BJ (cell line): ENCODE data around the gene IPCEF1. TPM values are rescaled to one million over a fixed set of nuclear protein-coding genes. Genes with fewer than 3 reads are reported as not detected.

Source experiments
- CTCF ChIA-PET: fragments of 350-600 bp; formaldehyde crosslinking; extraction: SDS; loops from one replicate; lab custom pipeline; 2021; ENCODE audit warnings: antibody characterized with exemption, inconsistent platforms; lab: Yijun Ruan, JAX
- POLR2A ChIA-PET: fragments of 300-600 bp; sonication (Branson Sonifier 250); formaldehyde crosslinking; extraction: SDS; loops from one replicate; lab custom pipeline; 2021; ENCODE audit warnings: antibody characterized with exemption; lab: Charles Lee
- DNase-seq: peaks from one replicate; pipeline ENCODE4 v3.0.0-alpha.2; 2011; ENCODE audit warnings: low read depth
- H3K27me3 ChIP-seq: 2 replicates; pipeline ENCODE4 v1.6.0; 2011; ENCODE audit warnings: low read length; ENCODE audit not compliant: control insufficient read depth, insufficient read depth
- H3K36me3 ChIP-seq: 2 replicates; pipeline ENCODE4 v1.5.1; 2011; ENCODE audit warnings: low read length; ENCODE audit not compliant: control insufficient read depth, insufficient read depth
- H3K4me3 ChIP-seq: 2 replicates; pipeline ENCODE4 v1.5.1; 2011; ENCODE audit warnings: low read depth, mild to moderate bottlenecking, control low read depth, low read length
- polyA plus RNA-seq: library from polyadenylated mRNA; depleted of rRNA; stranded (reverse); fragments of >200 nt; gene quantifications from 2 replicates; pipeline ENCODE4 v1.2.3, GENCODE V29; 2011
- TF ChIP-seq, protein P1 (sequence below): IDR thresholded peaks from 2 replicates; pipeline ENCODE4 v1.5.1; 2011; ENCODE audit warnings: low read depth, mild to moderate bottlenecking, control low read depth, inconsistent platforms, low read length, moderate library complexity; ENCODE audit not compliant: insufficient read depth

The IPCEF1 gene
- polyA plus RNA-seq, 1 experiment = 0.02 TPM

DNA sequence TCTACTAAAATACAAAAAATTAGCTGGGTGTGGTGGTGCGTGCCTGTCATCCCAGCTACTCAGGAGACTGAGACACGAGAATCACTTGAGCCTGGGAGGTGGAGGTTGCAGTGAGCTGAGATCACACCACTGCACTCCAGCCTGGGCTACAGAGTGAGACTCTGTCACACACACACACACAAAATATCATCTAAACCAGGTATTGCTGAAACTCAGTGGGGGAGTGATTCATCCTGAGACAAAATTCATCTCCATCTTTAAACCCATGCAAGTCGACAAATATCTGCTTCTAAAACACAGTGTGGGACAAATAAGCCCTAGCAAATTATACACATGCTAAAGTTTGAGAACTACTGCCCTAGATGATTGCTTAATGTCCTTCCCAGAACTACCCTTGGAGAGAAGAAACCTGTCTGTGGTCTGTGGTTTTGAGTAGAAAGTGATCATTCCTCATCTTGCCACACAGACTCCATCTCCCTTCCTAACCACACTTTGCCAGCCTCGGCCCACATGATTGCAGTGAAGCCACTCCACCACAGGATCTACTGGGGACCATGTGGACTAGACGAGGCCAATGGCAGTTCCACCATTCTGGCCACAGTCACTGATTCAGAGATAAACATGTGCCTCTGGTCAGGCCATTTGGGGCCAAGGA is 187.3 kb downstream of the IPCEF1 start:
- POLR2A ChIA-PET = no interaction called here
- CTCF ChIA-PET = no interaction called here
- no peak for DNase-seq

DNA sequence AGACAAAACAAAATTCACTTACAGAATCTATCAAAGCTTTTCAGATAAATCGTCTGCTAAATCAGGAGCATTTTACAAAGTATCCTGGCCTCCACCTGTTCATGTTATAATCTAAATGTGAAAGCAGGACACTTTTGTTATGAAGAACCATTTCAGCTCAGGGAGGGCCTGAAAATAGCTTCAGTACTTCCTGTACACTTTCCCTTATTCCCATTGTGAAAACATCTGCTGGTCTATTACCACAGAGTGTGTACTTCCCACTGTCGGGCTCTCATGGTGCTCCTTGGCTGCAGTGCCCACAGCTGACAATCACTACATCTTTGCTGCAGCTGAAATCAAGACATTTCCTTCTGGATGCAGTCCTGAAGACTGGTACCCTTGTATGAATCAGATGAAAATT is 189.5 kb downstream of the IPCEF1 start:
- ChIA-PET POLR2A (no interaction called here), CTCF (interaction anchor here (0.6 to 1.1 kb wide), 2 partner anchors 13 to 1190 kb away, joined by 3 to 4 read pairs; no protein-coding TSS in a partner anchor)
- H3K27me3 ChIP-seq = no peaks in the 10 kb centered on the region
- TF ChIP-seq, protein P1, sequence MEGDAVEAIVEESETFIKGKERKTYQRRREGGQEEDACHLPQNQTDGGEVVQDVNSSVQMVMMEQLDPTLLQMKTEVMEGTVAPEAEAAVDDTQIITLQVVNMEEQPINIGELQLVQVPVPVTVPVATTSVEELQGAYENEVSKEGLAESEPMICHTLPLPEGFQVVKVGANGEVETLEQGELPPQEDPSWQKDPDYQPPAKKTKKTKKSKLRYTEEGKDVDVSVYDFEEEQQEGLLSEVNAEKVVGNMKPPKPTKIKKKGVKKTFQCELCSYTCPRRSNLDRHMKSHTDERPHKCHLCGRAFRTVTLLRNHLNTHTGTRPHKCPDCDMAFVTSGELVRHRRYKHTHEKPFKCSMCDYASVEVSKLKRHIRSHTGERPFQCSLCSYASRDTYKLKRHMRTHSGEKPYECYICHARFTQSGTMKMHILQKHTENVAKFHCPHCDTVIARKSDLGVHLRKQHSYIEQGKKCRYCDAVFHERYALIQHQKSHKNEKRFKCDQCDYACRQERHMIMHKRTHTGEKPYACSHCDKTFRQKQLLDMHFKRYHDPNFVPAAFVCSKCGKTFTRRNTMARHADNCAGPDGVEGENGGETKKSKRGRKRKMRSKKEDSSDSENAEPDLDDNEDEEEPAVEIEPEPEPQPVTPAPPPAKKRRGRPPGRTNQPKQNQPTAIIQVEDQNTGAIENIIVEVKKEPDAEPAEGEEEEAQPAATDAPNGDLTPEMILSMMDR = no peak
- no peaks in the 10 kb centered on the region for H3K36me3 ChIP-seq
- H3K4me3 ChIP-seq = no peak overlapping the region
- DNase-seq = no peak

More for the DNA sequence above, 187.3 kb downstream of the IPCEF1 start:
- Histone ChIP-seq H3K36me3 (no peaks in the 10 kb centered on the region), H3K27me3 (no peaks in the 10 kb centered on the region), H3K4me3 (no peak overlapping the region)
- TF ChIP-seq, protein P1 = no peak

DNA sequence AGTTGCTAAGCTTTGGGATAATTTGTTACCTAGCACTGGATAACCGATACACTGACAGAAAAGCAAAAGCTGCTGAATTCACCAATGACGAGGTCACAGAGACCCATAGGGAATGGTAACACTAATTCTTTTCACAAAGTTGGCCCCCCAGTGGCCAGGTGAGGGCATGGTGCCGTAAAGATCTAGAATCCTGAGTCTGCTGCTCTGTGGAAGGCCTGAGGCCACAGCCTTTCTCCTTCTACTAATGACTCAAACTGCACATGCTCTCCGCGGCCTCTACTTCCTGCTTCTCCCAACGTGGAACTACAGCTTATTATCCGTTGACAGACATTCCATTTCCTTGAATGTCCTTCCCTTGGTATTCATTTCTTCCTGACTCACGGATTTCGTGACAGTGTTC is 190.5 kb downstream of the IPCEF1 start:
- H3K27me3 ChIP-seq = no peaks in the 10 kb centered on the region
- CTCF ChIA-PET = interaction anchor here (2.3 kb wide), 1 partner anchor 12 kb away, joined by 13 read pairs; no protein-coding TSS in a partner anchor
- POLR2A ChIA-PET = no interaction called here

DNA sequence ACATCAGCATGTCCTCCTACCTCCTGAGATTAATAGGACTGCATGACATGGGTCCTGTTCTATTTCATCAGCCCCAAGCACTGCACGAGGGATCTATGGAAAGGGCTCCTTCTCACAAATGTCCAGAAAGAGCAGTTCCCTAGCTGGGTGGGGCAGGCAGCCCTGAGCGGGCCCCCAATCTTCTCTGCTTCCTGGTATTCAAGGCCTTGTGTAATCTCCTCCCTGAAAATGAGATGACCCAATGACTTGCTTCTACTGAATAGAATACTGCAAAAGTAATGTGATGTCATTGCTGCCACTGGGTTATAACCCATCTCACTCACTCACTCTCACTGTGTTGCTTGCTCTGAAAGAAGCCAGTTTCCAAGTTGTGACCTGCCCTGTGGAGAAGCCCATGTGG is 191.1 kb downstream of the IPCEF1 start:
- no peak overlapping the region for H3K4me3 ChIP-seq
- TF ChIP-seq, protein P1 = no peak
- no peaks in the 10 kb centered on the region for H3K36me3 ChIP-seq
- no peak for DNase-seq
- ChIA-PET CTCF (interaction anchor here (0.6 to 2.3 kb wide), 2 partner anchors 11 to 216 kb away, joined by 3 to 13 read pairs; no protein-coding TSS in a partner anchor), POLR2A (no interaction called here)
- no peaks in the 10 kb centered on the region for H3K27me3 ChIP-seq

More for the DNA sequence above, 190.5 kb downstream of the IPCEF1 start:
- H3K36me3 ChIP-seq = no peaks in the 10 kb centered on the region
- no peak for DNase-seq
- TF ChIP-seq, protein P1 = no peak
- H3K4me3 ChIP-seq = no peak overlapping the region

DNA sequence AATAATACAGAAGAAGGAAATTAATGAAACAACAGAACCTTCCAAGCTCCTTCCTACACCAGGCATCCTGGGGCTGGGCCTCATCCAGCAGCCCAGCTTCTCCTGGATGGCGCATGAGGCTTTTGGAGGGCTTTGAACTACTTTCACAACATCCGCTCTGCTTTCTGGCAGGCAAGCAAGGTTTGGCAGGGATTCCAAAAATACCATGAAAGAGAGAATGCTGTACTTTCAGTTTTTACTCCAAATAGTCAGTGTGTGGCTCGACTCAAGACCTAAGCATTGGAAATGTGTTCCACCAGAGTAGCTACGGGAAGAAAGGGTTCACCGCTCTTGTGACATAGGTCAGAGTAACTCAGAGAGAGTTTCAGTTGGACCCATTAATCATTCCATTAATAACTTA is 192.2 kb downstream of the IPCEF1 start:
- no peak for DNase-seq
- POLR2A ChIA-PET = no interaction called here
- TF ChIP-seq, protein P1 = no peak
- Histone ChIP-seq H3K36me3 (no peaks in the 10 kb centered on the region), H3K27me3 (no peaks in the 10 kb centered on the region), H3K4me3 (no peak overlapping the region)
- CTCF ChIA-PET = interaction anchor here (0.7 to 2.3 kb wide), 3 partner anchors 10 to 197 kb away, joined by 3 to 13 read pairs (median 3); no protein-coding TSS in a partner anchor
